ENCODE data around the gene TMEM203.

TMEM203 gene

GRCh38 chr9:137179761-137180160 lies 25.7 kb downstream of the TMEM203 start:
- H3K4me3 ChIP-seq (ENCODE audit: low read length), result no peak overlapping the region
- no peak overlapping the region for H3K9ac ChIP-seq (ENCODE audit: low read depth, low read length)
- H3K9me3 ChIP-seq (ENCODE audit: insufficient read depth, low read depth, low read length), result no peaks in the 10 kb centered on the region
- peaks cover 35% of the 10 kb centered on the region for H3K36me3 ChIP-seq (ENCODE audit: insufficient read depth, low read length)
- H3K27ac ChIP-seq (ENCODE audit: low read depth, low read length), result no peak overlapping the region
- WGBS, result 95% methylated on average over 17 of the region's 17 CpGs
- no peaks in the 10 kb centered on the region for H3K4me1 ChIP-seq (ENCODE audit: insufficient read depth, low read length)
- peaks cover 11% of the 10 kb centered on the region; the same call in 1 of the 2 replicates for H3K27me3 ChIP-seq (ENCODE audit: insufficient read depth, low read length)

GRCh38 chr9:137178939-137179630 lies 26.4 kb downstream of the TMEM203 start:
- Histone ChIP-seq H3K27me3 (ENCODE audit: insufficient read depth, low read length) (peaks cover 16% of the 10 kb centered on the region), H3K4me3 (ENCODE audit: low read length) (no peak overlapping the region), H3K9me3 (ENCODE audit: insufficient read depth, low read depth, low read length) (no peaks in the 10 kb centered on the region), H3K9ac (ENCODE audit: low read depth, low read length) (no peak overlapping the region), H3K36me3 (ENCODE audit: insufficient read depth, low read length) (peaks cover 31% of the 10 kb centered on the region), H3K27ac (ENCODE audit: low read depth, low read length) (no peak overlapping the region), H3K4me1 (ENCODE audit: insufficient read depth, low read length) (no peaks in the 10 kb centered on the region)
- 92% methylated on average over 19 of the region's 19 CpGs for WGBS

GRCh38 chr9:137178201-137178938 lies 27.1 kb downstream of the TMEM203 start:
- Histone ChIP-seq H3K36me3 (ENCODE audit: insufficient read depth, low read length) (peaks cover 23% of the 10 kb centered on the region), H3K9ac (ENCODE audit: low read depth, low read length) (no peak overlapping the region), H3K27ac (ENCODE audit: low read depth, low read length) (no peak overlapping the region), H3K4me1 (ENCODE audit: insufficient read depth, low read length) (no peaks in the 10 kb centered on the region), H3K9me3 (ENCODE audit: insufficient read depth, low read depth, low read length) (no peaks in the 10 kb centered on the region), H3K27me3 (ENCODE audit: insufficient read depth, low read length) (peaks cover 24% of the 10 kb centered on the region), H3K4me3 (ENCODE audit: low read length) (no peak overlapping the region)
- WGBS, result 93% methylated on average over 23 of the region's 23 CpGs

- H3K4me3 ChIP-seq (ENCODE audit: low read length), result no peak overlapping the region
- WGBS, result 61% methylated on average over 17 of the region's 17 CpGs
Observed at GRCh38 chr9:137176302-137177182, 28.9 kb downstream of the TMEM203 start.

GRCh38 chr9:137175345-137175961 lies 30.0 kb downstream of the TMEM203 start:
- Histone ChIP-seq H3K4me1 (ENCODE audit: insufficient read depth, low read length) (no peaks in the 10 kb centered on the region), H3K9ac (ENCODE audit: low read depth, low read length) (no peak overlapping the region), H3K4me3 (ENCODE audit: low read length) (no peak overlapping the region), H3K36me3 (ENCODE audit: insufficient read depth, low read length) (peaks cover 10% of the 10 kb centered on the region), H3K27ac (ENCODE audit: low read depth, low read length) (no peak overlapping the region), H3K9me3 (ENCODE audit: insufficient read depth, low read depth, low read length) (no peaks in the 10 kb centered on the region), H3K27me3 (ENCODE audit: insufficient read depth, low read length) (peaks cover 48% of the 10 kb centered on the region)
- 39% methylated on average over 33 of the region's 33 CpGs for WGBS

More at GRCh38 chr9:137176302-137177182, 28.9 kb downstream of the TMEM203 start:
- H3K36me3 ChIP-seq (ENCODE audit: insufficient read depth, low read length), result peaks cover 14% of the 10 kb centered on the region
- H3K9me3 ChIP-seq (ENCODE audit: insufficient read depth, low read depth, low read length), result no peaks in the 10 kb centered on the region
- H3K4me1 ChIP-seq (ENCODE audit: insufficient read depth, low read length), result no peaks in the 10 kb centered on the region
- H3K27me3 ChIP-seq (ENCODE audit: insufficient read depth, low read length), result peaks cover 37% of the 10 kb centered on the region
- no peak overlapping the region for H3K9ac ChIP-seq (ENCODE audit: low read depth, low read length)
- no peak overlapping the region for H3K27ac ChIP-seq (ENCODE audit: low read depth, low read length)

- H3K9ac ChIP-seq (ENCODE audit: low read depth, low read length), result no peak overlapping the region
- 16% methylated on average over 34 of the region's 34 CpGs for WGBS
Observed at GRCh38 chr9:137174722-137175293, 30.6 kb downstream of the TMEM203 start.

GRCh38 chr9:137173796-137174664 lies 31.4 kb downstream of the TMEM203 start:
- no peak overlapping the region for H3K4me3 ChIP-seq (ENCODE audit: low read length)
- WGBS, result 88% methylated on average over 45 of the region's 45 CpGs
- H3K27ac ChIP-seq (ENCODE audit: low read depth, low read length), result no peak overlapping the region
- no peaks in the 10 kb centered on the region for H3K4me1 ChIP-seq (ENCODE audit: insufficient read depth, low read length)
- H3K36me3 ChIP-seq (ENCODE audit: insufficient read depth, low read length), result peaks cover 4% of the 10 kb centered on the region; the same call in 1 of the 2 replicates
- H3K9ac ChIP-seq (ENCODE audit: low read depth, low read length), result no peak overlapping the region; the same call in 1 of the 2 replicates
- peaks cover 62% of the 10 kb centered on the region for H3K27me3 ChIP-seq (ENCODE audit: insufficient read depth, low read length)
- no peaks in the 10 kb centered on the region for H3K9me3 ChIP-seq (ENCODE audit: insufficient read depth, low read depth, low read length)

More at GRCh38 chr9:137174722-137175293, 30.6 kb downstream of the TMEM203 start:
- Histone ChIP-seq H3K9me3 (ENCODE audit: insufficient read depth, low read depth, low read length) (no peaks in the 10 kb centered on the region), H3K4me1 (ENCODE audit: insufficient read depth, low read length) (no peaks in the 10 kb centered on the region), H3K4me3 (ENCODE audit: low read length) (no peak overlapping the region), H3K27me3 (ENCODE audit: insufficient read depth, low read length) (peaks cover 54% of the 10 kb centered on the region), H3K36me3 (ENCODE audit: insufficient read depth, low read length) (peaks cover 5% of the 10 kb centered on the region), H3K27ac (ENCODE audit: low read depth, low read length) (no peak overlapping the region)

GRCh38 chr9:137172901-137173795 lies 32.3 kb downstream of the TMEM203 start:
- Histone ChIP-seq H3K4me3 (ENCODE audit: low read length) (no peak overlapping the region), H3K9me3 (ENCODE audit: insufficient read depth, low read depth, low read length) (no peaks in the 10 kb centered on the region), H3K4me1 (ENCODE audit: insufficient read depth, low read length) (no peaks in the 10 kb centered on the region), H3K27me3 (ENCODE audit: insufficient read depth, low read length) (peaks cover 71% of the 10 kb centered on the region), H3K9ac (ENCODE audit: low read depth, low read length) (no peak overlapping the region), H3K36me3 (ENCODE audit: insufficient read depth, low read length) (peaks cover 4% of the 10 kb centered on the region; the same call in 1 of the 2 replicates), H3K27ac (ENCODE audit: low read depth, low read length) (no peak overlapping the region)
- WGBS, result 86% methylated on average over 21 of the region's 21 CpGs

GRCh38 chr9:137171149-137171900 lies 34.1 kb downstream of the TMEM203 start:
- WGBS, result 88% methylated on average over 22 of the region's 22 CpGs
- Histone ChIP-seq H3K9ac (ENCODE audit: low read depth, low read length) (no peak overlapping the region), H3K9me3 (ENCODE audit: insufficient read depth, low read depth, low read length) (no peaks in the 10 kb centered on the region), H3K36me3 (ENCODE audit: insufficient read depth, low read length) (no peaks in the 10 kb centered on the region), H3K4me1 (ENCODE audit: insufficient read depth, low read length) (no peaks in the 10 kb centered on the region), H3K4me3 (ENCODE audit: low read length) (no peak overlapping the region), H3K27me3 (ENCODE audit: insufficient read depth, low read length) (peaks cover 89% of the 10 kb centered on the region), H3K27ac (ENCODE audit: low read depth, low read length) (no peak overlapping the region)

Measured in HUES64 (cell line).